NCI-H2107 treated with DMSO at 0.1 percent for 48 hours (cell line): ENCODE measurements around the gene ABCA2.

Source experiments
- DNase-seq: peaks from one replicate; lab custom pipeline; 2025; ENCODE audit not compliant: unreplicated experiment; lab: John Stamatoyannopoulos, UW

Gene ABCA2

GRCh38 chr9:137002646-137003041, 25.4 kb downstream of the ABCA2 start:
- no peak for DNase-seq

- no peak for DNase-seq
Observed at GRCh38 chr9:137001857-137002645, 26.0 kb downstream of the ABCA2 start.

- no peak for DNase-seq
Observed at GRCh38 chr9:137000177-137000930, 27.7 kb downstream of the ABCA2 start.

- DNase-seq, result no peak
Observed at GRCh38 chr9:136997830-136998234, 30.2 kb downstream of the ABCA2 start.

GRCh38 chr9:136997371-136997770, 30.7 kb downstream of the ABCA2 start:
- no peak for DNase-seq

- no peak for DNase-seq
Observed at GRCh38 chr9:136996361-136997292, 31.4 kb downstream of the ABCA2 start, which contains the start of gene CLIC3. CLIC3 (minus strand) TSS chr9:136996568; CDS start chr9:136996543, 25 bp downstream.

- no peak for DNase-seq
Observed at GRCh38 chr9:136995772-136996311, 32.2 kb downstream of the ABCA2 start.

GRCh38 chr9:136995362-136995761, 32.7 kb downstream of the ABCA2 start:
- no peak for DNase-seq

- DNase-seq, result no peak
Observed at GRCh38 chr9:136994888-136995230, 33.2 kb downstream of the ABCA2 start.

GRCh38 chr9:136994180-136994887, 33.7 kb downstream of the ABCA2 start:
- no peak for DNase-seq

GRCh38 chr9:136992819-136993369, 35.1 kb downstream of the ABCA2 start:
- DNase-seq, result no peak

GRCh38 chr9:136991993-136992818, 35.8 kb downstream of the ABCA2 start, which contains the start of gene PAXX:
PAXX (plus strand) TSS chr9:136992422; CDS start chr9:136992444, 22 bp downstream.
- DNase-seq, result peak; percentile 59

- no peak for DNase-seq
Observed at GRCh38 chr9:136990242-136990911, 37.7 kb downstream of the ABCA2 start.

- no peak for DNase-seq
Observed at GRCh38 chr9:136988872-136989271, 39.2 kb downstream of the ABCA2 start.

GRCh38 chr9:136985853-136986252, 42.2 kb downstream of the ABCA2 start:
- DNase-seq, result no peak

GRCh38 chr9:136985027-136985602, 42.9 kb downstream of the ABCA2 start:
- no peak for DNase-seq

GRCh38 chr9:136984464-136985026, 43.5 kb downstream of the ABCA2 start:
- DNase-seq, result no peak
